ENCODE data around the gene ATOH8.

Gene ATOH8

GRCh38 chr2:85772019-85772745, 18.4 kb downstream of the ATOH8 start:
- peak; percentile 98 for DNase-seq

- DNase-seq = no peak
Observed at GRCh38 chr2:85772841-85773491, 19.2 kb downstream of the ATOH8 start.

- no peak for DNase-seq
Observed at GRCh38 chr2:85773692-85774091, 19.9 kb downstream of the ATOH8 start.

GRCh38 chr2:85774126-85774978, 20.6 kb downstream of the ATOH8 start:
- no peak for DNase-seq

- DNase-seq = no peak
Observed at GRCh38 chr2:85775406-85776381, 21.9 kb downstream of the ATOH8 start.

GRCh38 chr2:85776672-85777071, 22.9 kb downstream of the ATOH8 start:
- DNase-seq = no peak

- no peak for DNase-seq
Observed at GRCh38 chr2:85777441-85777861, 23.7 kb downstream of the ATOH8 start.

- no peak for DNase-seq
Observed at GRCh38 chr2:85778646-85779379, 25.0 kb downstream of the ATOH8 start.

- no peak for DNase-seq
Observed at GRCh38 chr2:85779641-85780315, 26.0 kb downstream of the ATOH8 start.

GRCh38 chr2:85780316-85781012, 26.7 kb downstream of the ATOH8 start:
- peak; percentile 50 for DNase-seq

GRCh38 chr2:85781013-85781332, 27.2 kb downstream of the ATOH8 start:
- no peak for DNase-seq

- DNase-seq = no peak
Observed at GRCh38 chr2:85783796-85784195, 30.0 kb downstream of the ATOH8 start.

GRCh38 chr2:85784474-85784986, 30.7 kb downstream of the ATOH8 start:
- no peak for DNase-seq

GRCh38 chr2:85785027-85785822, 31.4 kb downstream of the ATOH8 start:
- DNase-seq = no peak

- no peak for DNase-seq
Observed at GRCh38 chr2:85785871-85786270, 32.1 kb downstream of the ATOH8 start.

- DNase-seq = no peak
Observed at GRCh38 chr2:85786444-85786843, 32.7 kb downstream of the ATOH8 start.

- no peak for DNase-seq
Observed at GRCh38 chr2:85786865-85787264, 33.1 kb downstream of the ATOH8 start.

GRCh38 chr2:85787282-85787980, 33.6 kb downstream of the ATOH8 start:
- no peak for DNase-seq

GRCh38 chr2:85787981-85788340, 34.2 kb downstream of the ATOH8 start:
- no peak for DNase-seq

All from NCI-H1105 treated with DMSO at 0.1 percent for 48 hours (cell line).